Upper lobe of right lung (tissue), 1 donor: ENCODE measurements around the gene NPS. TPM values are rescaled to one million over a fixed set of nuclear protein-coding genes. Genes with fewer than 3 reads are reported as not detected.

Experiments used
- ATAC-seq: fragments of 200-7000 bp; cut with Tn5 transposase; one replicate; pipeline ENCODE4 v1.9.1; 2020; ENCODE audit warnings: mild to moderate bottlenecking, moderate library complexity
- DNase-seq: peaks from one replicate; pipeline ENCODE4 v3.0.0-alpha.2; 2020
- H3K27ac ChIP-seq: fragments of 200-600 bp; one replicate; pipeline ENCODE4 v1.8.0; 2022
- H3K27me3 ChIP-seq: fragments of 200-600 bp; one replicate; pipeline ENCODE4 v1.8.0; 2022; ENCODE audit warnings: mild to moderate bottlenecking
- H3K36me3 ChIP-seq: fragments of 200-600 bp; one replicate; pipeline ENCODE4 v1.8.0; 2022
- H3K4me1 ChIP-seq: fragments of 200-600 bp; one replicate; pipeline ENCODE4 v1.8.0; 2022
- H3K4me3 ChIP-seq: fragments of 200-600 bp; one replicate; pipeline ENCODE4 v1.8.0; 2022; ENCODE audit warnings: mild to moderate bottlenecking
- H3K9me3 ChIP-seq: fragments of 200-600 bp; one replicate; pipeline ENCODE4 v1.8.0; 2022
- intact Hi-C: fragments of 100-400 bp; cut with DNase I; formaldehyde crosslinking; loops from one replicate; pipeline ENCODE4 v1.11.0; 2022
- total RNA-seq: library from RNA; stranded (reverse); fragmentation: NEBNext Ultra II Directional; extraction: Animal tissue kit (Norgen Biotek cat#: 25700); gene quantifications from one replicate; pipeline ENCODE4 v1.2.1, GENCODE V29; 2021
- TF ChIP-seq, protein P1 (sequence below): fragments of 200-600 bp; IDR thresholded peaks from one replicate; pipeline ENCODE4 v1.8.0; 2022; ENCODE audit warnings: antibody characterized with exemption
- donor health status: DM: no; HTN: yes; CAD: no; lungs with severe emphysema.

The NPS gene
- total RNA-seq, 1 donor from 2014 or later: not detected

DNA sequence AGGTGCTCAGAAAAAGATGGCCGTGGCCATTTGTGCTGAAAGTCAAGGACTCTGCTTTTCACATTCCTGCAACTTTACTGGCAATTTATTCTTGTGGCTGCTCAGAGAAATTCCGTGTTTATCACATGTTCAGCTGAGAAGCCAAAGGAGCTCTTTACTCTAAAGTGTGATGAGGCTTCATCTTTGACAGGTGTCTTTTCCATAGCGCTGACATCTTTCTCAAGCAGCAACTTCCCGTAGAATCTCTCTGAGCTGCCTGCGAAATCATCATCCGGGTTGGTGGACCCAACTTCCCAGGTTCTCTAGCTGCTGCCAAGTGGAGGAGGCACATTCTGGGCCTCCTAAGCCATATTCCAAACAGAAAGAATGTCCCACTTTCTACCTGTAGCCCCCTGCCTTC lies 16.9 kb upstream of the NPS start:
- no peaks in the 10 kb centered on the region for H3K4me1 ChIP-seq

DNA sequence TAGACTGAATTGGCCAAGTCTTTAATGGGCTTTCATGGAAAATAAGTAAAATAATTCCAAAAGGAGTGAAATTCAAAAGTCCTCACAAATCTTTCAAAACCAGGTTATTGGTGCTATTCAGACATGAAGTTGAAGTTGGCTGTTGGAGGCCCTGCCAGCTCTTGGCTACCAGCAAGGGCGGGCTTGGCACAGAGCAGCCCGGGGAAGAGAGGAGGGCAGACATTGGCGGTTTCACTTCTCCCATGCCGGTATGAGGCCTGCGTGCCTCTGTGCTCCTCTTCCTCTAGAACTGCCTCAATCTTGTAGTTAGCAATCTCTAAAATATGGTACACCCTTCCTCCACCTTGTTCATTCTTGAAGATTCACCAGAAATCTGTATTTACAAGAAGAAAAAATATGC lies 16.4 kb upstream of the NPS start:
- Histone ChIP-seq H3K4me1 (no peaks in the 10 kb centered on the region), H3K4me3 (no peak overlapping the region), H3K27me3 (no peaks in the 10 kb centered on the region), H3K9me3 (no peaks in the 10 kb centered on the region), H3K36me3 (no peaks in the 10 kb centered on the region), H3K27ac (no peak overlapping the region)
- DNase-seq: no peak
- TF ChIP-seq, protein P1, sequence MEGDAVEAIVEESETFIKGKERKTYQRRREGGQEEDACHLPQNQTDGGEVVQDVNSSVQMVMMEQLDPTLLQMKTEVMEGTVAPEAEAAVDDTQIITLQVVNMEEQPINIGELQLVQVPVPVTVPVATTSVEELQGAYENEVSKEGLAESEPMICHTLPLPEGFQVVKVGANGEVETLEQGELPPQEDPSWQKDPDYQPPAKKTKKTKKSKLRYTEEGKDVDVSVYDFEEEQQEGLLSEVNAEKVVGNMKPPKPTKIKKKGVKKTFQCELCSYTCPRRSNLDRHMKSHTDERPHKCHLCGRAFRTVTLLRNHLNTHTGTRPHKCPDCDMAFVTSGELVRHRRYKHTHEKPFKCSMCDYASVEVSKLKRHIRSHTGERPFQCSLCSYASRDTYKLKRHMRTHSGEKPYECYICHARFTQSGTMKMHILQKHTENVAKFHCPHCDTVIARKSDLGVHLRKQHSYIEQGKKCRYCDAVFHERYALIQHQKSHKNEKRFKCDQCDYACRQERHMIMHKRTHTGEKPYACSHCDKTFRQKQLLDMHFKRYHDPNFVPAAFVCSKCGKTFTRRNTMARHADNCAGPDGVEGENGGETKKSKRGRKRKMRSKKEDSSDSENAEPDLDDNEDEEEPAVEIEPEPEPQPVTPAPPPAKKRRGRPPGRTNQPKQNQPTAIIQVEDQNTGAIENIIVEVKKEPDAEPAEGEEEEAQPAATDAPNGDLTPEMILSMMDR: no peak
- no peak for ATAC-seq
- intact Hi-C loops: no loop called here

More for the DNA sequence above, 16.9 kb upstream of the NPS start:
- Histone ChIP-seq H3K36me3 (no peaks in the 10 kb centered on the region), H3K4me3 (no peak overlapping the region), H3K9me3 (no peaks in the 10 kb centered on the region), H3K27me3 (no peaks in the 10 kb centered on the region), H3K27ac (no peak overlapping the region)
- ATAC-seq (no peak), DNase-seq (no peak)
- TF ChIP-seq, protein P1: no peak
- intact Hi-C loops: no loop called here

DNA sequence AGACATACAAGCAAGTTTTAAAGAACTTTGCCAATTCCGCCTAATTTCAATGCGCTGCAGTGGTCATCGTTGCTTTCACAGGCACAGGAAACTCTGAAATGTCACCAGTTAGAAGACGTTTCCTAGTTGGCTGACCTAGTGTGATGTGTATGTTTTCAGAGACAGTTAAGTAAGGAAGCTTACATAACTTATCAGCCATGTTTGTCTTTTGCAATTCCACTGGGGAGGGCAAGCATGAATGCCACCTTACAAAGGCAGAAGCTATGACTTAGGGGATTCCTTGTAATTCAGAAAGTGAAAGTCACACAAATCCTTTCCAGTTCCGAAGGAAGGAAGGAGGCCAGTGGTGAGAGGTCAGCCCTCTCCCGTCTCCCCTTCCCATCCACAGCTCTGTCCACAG lies 15.0 kb upstream of the NPS start:
- H3K4me1 ChIP-seq: no peaks in the 10 kb centered on the region
- no peaks in the 10 kb centered on the region for H3K36me3 ChIP-seq
- intact Hi-C loops: no loop called here
- no peak overlapping the region for H3K27ac ChIP-seq
- TF ChIP-seq, protein P1: no peak
- H3K27me3 ChIP-seq: no peaks in the 10 kb centered on the region
- no peak overlapping the region for H3K4me3 ChIP-seq
- ATAC-seq (peak; percentile 42), DNase-seq (no peak)
- no peaks in the 10 kb centered on the region for H3K9me3 ChIP-seq

DNA sequence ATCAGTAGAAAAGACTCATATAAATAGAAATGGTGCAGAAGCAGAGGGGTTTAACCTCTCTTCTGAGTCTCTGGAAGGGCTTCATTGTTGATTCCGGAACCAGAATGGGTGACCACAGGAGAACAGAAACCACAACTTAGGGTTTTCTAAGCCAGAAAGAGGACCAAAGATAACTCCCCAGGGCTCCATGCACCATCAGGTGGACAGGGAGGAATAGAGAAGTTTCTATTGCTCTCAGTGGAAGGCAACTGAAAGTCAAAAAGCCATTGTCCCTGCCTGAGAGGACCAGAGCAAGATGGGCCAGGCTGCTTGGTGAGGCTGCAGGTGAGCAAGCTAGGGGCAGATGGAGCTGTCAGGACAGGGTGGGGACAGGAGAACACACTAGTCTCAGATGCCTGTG lies 14.6 kb upstream of the NPS start:
- no peaks in the 10 kb centered on the region for H3K4me1 ChIP-seq
- no peaks in the 10 kb centered on the region for H3K9me3 ChIP-seq
- ATAC-seq (no peak), DNase-seq (no peak)
- intact Hi-C loops: no loop called here
- H3K36me3 ChIP-seq: no peaks in the 10 kb centered on the region
- TF ChIP-seq, protein P1: no peak
- H3K27ac ChIP-seq: no peak overlapping the region
- H3K27me3 ChIP-seq: no peaks in the 10 kb centered on the region
- H3K4me3 ChIP-seq: no peak overlapping the region

DNA sequence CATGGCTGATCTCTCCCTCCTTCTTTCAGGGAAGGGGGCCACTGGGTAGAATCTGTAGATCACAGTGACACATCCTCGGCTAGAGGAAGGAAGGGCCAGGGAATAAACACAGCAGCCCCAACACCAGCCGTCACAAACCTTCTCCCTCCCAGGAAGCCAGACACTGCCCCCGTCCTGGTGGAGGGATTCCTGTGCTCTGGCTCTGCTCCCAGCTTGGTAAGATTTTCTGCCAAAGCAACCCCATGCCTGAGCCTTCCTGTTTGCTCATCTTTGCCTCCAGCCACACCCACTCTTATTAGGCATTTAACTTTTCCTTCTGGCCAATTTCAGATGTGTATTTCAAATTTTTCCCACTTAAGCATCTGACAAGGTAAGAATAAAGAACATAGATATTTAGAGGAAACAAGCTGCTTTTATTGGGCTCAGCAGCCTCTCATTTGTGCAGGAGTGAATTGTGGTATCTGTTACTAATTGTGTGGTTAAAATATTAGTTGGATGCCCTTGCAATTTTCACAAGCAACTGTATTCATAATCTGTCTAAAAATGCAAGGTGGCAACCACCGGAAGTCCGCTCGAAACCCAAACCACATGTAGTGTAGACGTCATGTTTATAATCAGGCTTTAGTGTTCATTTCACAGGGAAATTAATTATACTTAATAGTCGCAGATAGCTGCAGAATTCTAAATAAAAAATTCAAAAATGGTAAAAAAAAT lies 13.2 kb upstream of the NPS start:
- Histone ChIP-seq H3K27me3 (no peaks in the 10 kb centered on the region), H3K36me3 (no peaks in the 10 kb centered on the region), H3K4me1 (no peaks in the 10 kb centered on the region), H3K4me3 (no peak overlapping the region), H3K9me3 (no peaks in the 10 kb centered on the region), H3K27ac (no peak overlapping the region)
- DNase-seq (no peak), ATAC-seq (no peak)
- intact Hi-C loops: no loop called here
- TF ChIP-seq, protein P1: no peak
